ENCODE measurements around the gene KCTD7. TPM values are rescaled to one million over a fixed set of nuclear protein-coding genes. Genes with fewer than 3 reads are reported as not detected.
A peak's percentile ranks its signal among the peaks of the same experiment; 100 is the strongest.
"Not testable (repeated sequence)": the region's sequence is repeated elsewhere in the genome, so short reads cannot be mapped to it uniquely, and the experiment has no call there.

Gene KCTD7
- total RNA-seq, 1 experiment from 2014 or later: 7.9 TPM

GRCh38 chr7:66654275-66655112 is 25.8 kb downstream of the KCTD7 start:
- DNase-seq (ENCODE audit: low read depth): peak; percentile 98

GRCh38 chr7:66655113-66655806 is 26.6 kb downstream of the KCTD7 start:
- DNase-seq (ENCODE audit: low read depth): peak; percentile 68

GRCh38 chr7:66655826-66656485 is 27.3 kb downstream of the KCTD7 start:
- peak; percentile 39 for DNase-seq (ENCODE audit: low read depth)

- DNase-seq (ENCODE audit: low read depth): no peak
Measured at GRCh38 chr7:66657798-66658197, 29.1 kb downstream of the KCTD7 start.

- no peak for DNase-seq (ENCODE audit: low read depth)
Measured at GRCh38 chr7:66662646-66663264, 34.1 kb downstream of the KCTD7 start.

GRCh38 chr7:66664590-66665293 is 36.1 kb downstream of the KCTD7 start:
- no peak for DNase-seq (ENCODE audit: low read depth)

- DNase-seq (ENCODE audit: low read depth): no peak
Measured at GRCh38 chr7:66666313-66666952, 37.8 kb downstream of the KCTD7 start.

GRCh38 chr7:66667023-66667728 is 38.5 kb downstream of the KCTD7 start:
- DNase-seq (ENCODE audit: low read depth): no peak

GRCh38 chr7:66668112-66668511 is 39.4 kb downstream of the KCTD7 start:
- DNase-seq (ENCODE audit: low read depth): no peak

- DNase-seq (ENCODE audit: low read depth): no peak
Measured at GRCh38 chr7:66668677-66669076, 40.0 kb downstream of the KCTD7 start.

GRCh38 chr7:66669088-66669487 is 40.4 kb downstream of the KCTD7 start:
- no peak for DNase-seq (ENCODE audit: low read depth)

GRCh38 chr7:66669496-66669895 is 40.8 kb downstream of the KCTD7 start:
- no peak for DNase-seq (ENCODE audit: low read depth)

- DNase-seq (ENCODE audit: low read depth): no peak
Measured at GRCh38 chr7:66671034-66671433, 42.4 kb downstream of the KCTD7 start.

- not testable (repeated sequence) for DNase-seq (ENCODE audit: low read depth)
Measured at GRCh38 chr7:66671486-66671885, 42.8 kb downstream of the KCTD7 start.

GRCh38 chr7:66672432-66673123 is 43.9 kb downstream of the KCTD7 start:
- not testable (repeated sequence) for DNase-seq (ENCODE audit: low read depth)

- DNase-seq (ENCODE audit: low read depth): peak; percentile 23
Measured at GRCh38 chr7:66673124-66673640, 44.5 kb downstream of the KCTD7 start.

GRCh38 chr7:66679633-66680244 is 51.1 kb downstream of the KCTD7 start:
- DNase-seq (ENCODE audit: low read depth): no peak

- peak; percentile 93 for DNase-seq (ENCODE audit: low read depth)
Measured at GRCh38 chr7:66681491-66682349, 53.0 kb downstream of the KCTD7 start.
